Esophagus squamous epithelium (tissue), 5 donors: ENCODE measurements around the gene SLC38A8. TPM values are rescaled to one million over a fixed set of nuclear protein-coding genes. Genes with fewer than 3 reads are reported as not detected.

Experiments
- DNase-seq: peaks from one replicate; lab custom pipeline; 2025; lab: John Stamatoyannopoulos, UW
- H3K27ac ChIP-seq, 4 donors: fragments of 200-600 bp; sonication (generic); one replicate each; pipeline ENCODE4 v1.5.1; 2016 to 2019; ENCODE audit warnings: mild to moderate bottlenecking in 1 of 4
- H3K27me3 ChIP-seq, 4 donors: fragments of 200-600 bp; sonication (generic); 1 replicate in 3 of 4; 2 replicates in 1 of 4; pipeline versions ENCODE4 v1.5.1 to v1.6.0; 2017 to 2021; ENCODE audit warnings: antibody characterized with exemption in 1 of 4
- H3K36me3 ChIP-seq, 3 donors: fragments of 200-600 bp; sonication (generic); one replicate each; pipeline ENCODE4 v1.5.1; 2016 to 2019
- H3K4me1 ChIP-seq, 3 donors: fragments of 200-600 bp; sonication (generic); one replicate each; pipeline ENCODE4 v1.5.1; 2017 to 2019
- H3K4me3 ChIP-seq, 4 donors: fragments of 200-600 bp; sonication (generic); 1 replicate in 3 of 4; 2 replicates in 1 of 4; pipeline ENCODE4 v1.5.1; 2016 to 2019; ENCODE audit warnings: mild to moderate bottlenecking in 2 of 4, moderate library complexity in 1 of 4
- H3K9me3 ChIP-seq, 3 donors: fragments of 200-600 bp; sonication (generic); one replicate each; pipeline ENCODE4 v1.5.1; 2016 to 2019
- CTCF ChIP-seq, 6 experiments: fragments of 450-650 bp in 4 of 6; fragments of 200-600 bp in 2 of 6; sonication (generic) in 2 of 6; IDR thresholded peaks; one replicate each; pipeline ENCODE4 v1.5.1; 2016 to 2019; ENCODE audit warnings: antibody characterized with exemption in 6 of 6, mild to moderate bottlenecking in 4 of 6, moderate library complexity in 4 of 6
- POLR2A ChIP-seq, 4 donors: fragments of 450-650 bp; IDR thresholded peaks; one replicate each; pipeline ENCODE4 v1.6.1; 2017; ENCODE audit warnings: antibody characterized with exemption in 4 of 4, mild to moderate bottlenecking in 4 of 4, moderate library complexity in 3 of 4
- WGBS, 2 donors: methylation state at CpG; one replicate each; pipeline ENCODE4 v1.1.5; 2018; 5-methylcytosine and 5-hydroxymethylcytosine counted together
- intact Hi-C: fragments of 100-400 bp; cut with DNase I; formaldehyde crosslinking; loops from one replicate; pipeline ENCODE4 v1.15.0; 2022
- total RNA-seq, 4 donors: library from RNA; depleted of rRNA; stranded (reverse); fragments of >200 nt; gene quantifications; one replicate each; pipeline ENCODE4 v1.1.0, GENCODE V29; 2016
- donor health status: DM: yes; HTN: yes; CAD: no.

Gene SLC38A8
- total RNA-seq, 4 donors from 2014 or later = not detected

DNA sequence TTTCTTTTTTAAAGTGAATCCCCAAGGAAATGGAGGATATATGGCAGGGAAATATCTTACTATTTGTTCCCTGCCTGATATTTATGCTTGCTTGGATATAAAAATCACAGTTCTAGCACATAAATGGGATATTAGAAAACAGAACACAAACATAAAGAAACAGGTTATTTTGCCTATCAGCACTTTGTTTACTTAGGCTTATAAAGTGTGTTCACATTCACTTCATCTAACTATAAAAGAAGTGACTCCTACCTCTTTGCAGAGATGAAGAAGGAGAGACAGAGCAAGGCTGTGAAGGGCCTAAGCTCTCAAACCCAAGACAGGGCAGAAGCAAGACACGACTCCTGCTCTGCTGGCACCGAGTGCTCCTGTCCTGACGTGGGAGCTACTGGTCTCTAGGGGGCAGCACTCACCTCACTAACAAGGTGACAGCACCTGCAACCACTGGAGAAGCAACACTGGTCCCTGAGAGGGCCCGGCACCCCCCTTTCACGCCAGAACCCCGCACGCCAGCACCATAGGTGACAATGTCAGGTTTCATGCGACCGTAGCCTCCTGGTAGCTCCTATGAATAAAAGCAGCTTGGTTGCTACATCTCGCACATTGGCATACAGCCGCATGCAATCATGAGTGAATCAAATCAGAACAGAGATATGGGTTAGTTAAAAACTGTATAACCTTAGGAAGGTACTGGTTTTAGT lies 42.1 kb upstream of the SLC38A8 start:
- Histone ChIP-seq H3K9me3 (no peaks in the 10 kb centered on the region), H3K4me1 (peaks cover 0 to 9% (median 3%) of the 10 kb centered on the region in 3 donors), H3K36me3 (peaks cover 11 to 98% (median 42%) of the 10 kb centered on the region in 3 donors), H3K27ac (no peak overlapping the region), H3K27me3 (no peaks in the 10 kb centered on the region), H3K4me3 (no peak overlapping the region)
- no peak for DNase-seq
- intact Hi-C loops = loop anchor here (10.0 kb wide), 1 partner anchor 100 kb away; the partner anchor contains the start of gene TAF1C
- WGBS, 2 donors = 45 to 83% methylated on average over 2 to 11 of the region's 11 CpGs
- TF ChIP-seq CTCF (IDR thresholded peaks at IDR 0.05) (peak; percentile 38 to 73 (median 68)), POLR2A (IDR thresholded peaks at IDR 0.05) (no peak)

GRCh38 chr16:84082835-84083569 lies 40.4 kb upstream of the SLC38A8 start:
- DNase-seq = no peak
- Histone ChIP-seq H3K27ac (peak overlapping the region in 1 of 4 donors; percentile 39), H3K27me3 (no peaks in the 10 kb centered on the region), H3K4me1 (peaks cover 0 to 9% (median 3%) of the 10 kb centered on the region in 3 donors), H3K9me3 (no peaks in the 10 kb centered on the region), H3K36me3 (peaks cover 0 to 98% (median 34%) of the 10 kb centered on the region in 3 donors), H3K4me3 (no peak overlapping the region)
- intact Hi-C loops = loop anchor here (10.0 kb wide), 1 partner anchor 102 kb away; the partner anchor contains the start of gene TAF1C
- WGBS, 2 donors = 79 to 82% methylated on average over 5 to 11 of the region's 11 CpGs
- TF ChIP-seq CTCF (IDR thresholded peaks at IDR 0.05) = no peak
- TF ChIP-seq POLR2A (IDR thresholded peaks at IDR 0.05) = no peak

DNA sequence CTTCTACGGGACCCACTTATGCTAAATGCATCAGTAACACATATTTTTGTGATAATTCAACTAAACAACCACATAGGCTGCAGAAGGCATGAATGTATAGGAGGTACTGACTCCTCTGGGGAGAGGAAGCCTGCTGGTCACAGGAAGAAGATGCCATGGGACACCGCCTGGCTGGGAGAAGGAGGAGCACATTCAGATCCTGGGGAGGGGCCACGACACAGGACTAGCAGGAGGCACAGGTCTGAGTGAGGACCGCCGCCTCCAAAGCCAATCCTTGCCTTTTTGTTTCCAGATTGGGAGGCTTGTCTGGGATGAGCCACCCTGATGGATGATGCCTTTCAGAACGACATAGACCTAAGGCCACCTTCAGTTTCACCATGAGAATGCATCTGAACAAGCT lies 39.5 kb upstream of the SLC38A8 start:
- no peak overlapping the region for H3K27ac ChIP-seq
- 54 to 89% methylated on average over 4 to 6 of the region's 6 CpGs for WGBS, 2 donors
- peaks cover 0 to 9% (median 3%) of the 10 kb centered on the region in 3 donors for H3K4me1 ChIP-seq
- TF ChIP-seq CTCF (IDR thresholded peaks at IDR 0.05) (no peak), POLR2A (IDR thresholded peaks at IDR 0.05) (no peak)
- peaks cover 0 to 98% (median 26%) of the 10 kb centered on the region in 3 donors for H3K36me3 ChIP-seq
- no peaks in the 10 kb centered on the region for H3K9me3 ChIP-seq
- intact Hi-C loops = loop anchor here (10.0 kb wide), 1 partner anchor 103 kb away; the partner anchor contains the start of gene TAF1C
- no peaks in the 10 kb centered on the region for H3K27me3 ChIP-seq
- no peak overlapping the region for H3K4me3 ChIP-seq
- DNase-seq = no peak

- Histone ChIP-seq H3K9me3 (no peaks in the 10 kb centered on the region), H3K36me3 (peaks cover 0 to 98% (median 21%) of the 10 kb centered on the region in 3 donors), H3K4me3 (no peak overlapping the region), H3K27me3 (no peaks in the 10 kb centered on the region), H3K27ac (no peak overlapping the region), H3K4me1 (peaks cover 0 to 9% (median 3%) of the 10 kb centered on the region in 3 donors)
- no peak for DNase-seq
- intact Hi-C loops = loop anchor here (10.0 kb wide), 1 partner anchor 103 kb away; the partner anchor contains the start of gene TAF1C
- no peak for TF ChIP-seq POLR2A (IDR thresholded peaks at IDR 0.05)
- TF ChIP-seq CTCF (IDR thresholded peaks at IDR 0.05) = no peak
- 69 to 90% methylated on average over 11 to 12 of the region's 14 CpGs for WGBS, 2 donors
Observed at GRCh38 chr16:84081446-84081989, 38.9 kb upstream of the SLC38A8 start.
